ENCODE data around the gene SLC27A6. TPM values are rescaled to one million over a fixed set of nuclear protein-coding genes. Genes with fewer than 3 reads are reported as not detected.
"Not testable (repeated sequence)": the region's sequence is repeated elsewhere in the genome, so short reads cannot be mapped to it uniquely, and the experiment has no call there.

The SLC27A6 gene
- total RNA-seq, 4 donors from 2014 or later: 0.67 to 80.1 (median 33.4) TPM

GRCh38 chr5:129027260-129027659 lies 62.0 kb downstream of the SLC27A6 start:
- Histone ChIP-seq H3K9me3 (no peaks in the 10 kb centered on the region), H3K27me3 (no peaks in the 10 kb centered on the region), H3K4me3 (no peak overlapping the region), H3K36me3 (no peaks in the 10 kb centered on the region), H3K4me1 (peaks cover 0 to 13% (median 0%) of the 10 kb centered on the region in 3 donors), H3K27ac (no peak overlapping the region)
- WGBS, 2 donors (ENCODE audit: low coverage in 1 of 2): 71 to 100% methylated on average over 1 of the region's 1 CpG
- TF ChIP-seq POLR2A (IDR thresholded peaks at IDR 0.05): no peak
- no peak for ATAC-seq

GRCh38 chr5:129031886-129032683 lies 66.8 kb downstream of the SLC27A6 start:
- Histone ChIP-seq H3K27me3 (no peaks in the 10 kb centered on the region), H3K9me3 (no peaks in the 10 kb centered on the region), H3K4me3 (no peak overlapping the region), H3K4me1 (peaks cover 0 to 13% (median 0%) of the 10 kb centered on the region in 3 donors), H3K36me3 (no peaks in the 10 kb centered on the region), H3K27ac (no peak overlapping the region)
- TF ChIP-seq CTCF (IDR thresholded peaks at IDR 0.05): no peak
- TF ChIP-seq EP300 (IDR thresholded peaks at IDR 0.05): no peak
- no peak for TF ChIP-seq POLR2AphosphoS5 (IDR thresholded peaks at IDR 0.05)
- no peak for TF ChIP-seq POLR2A (IDR thresholded peaks at IDR 0.05)
- ATAC-seq: no peak

- 81 to 100% methylated on average over 1 to 3 of the region's 3 CpGs for WGBS, 2 donors (ENCODE audit: low coverage in 1 of 2)
- ATAC-seq: not testable (repeated sequence)
Measured at GRCh38 chr5:129036257-129036656, 71.0 kb downstream of the SLC27A6 start.

GRCh38 chr5:129041196-129041881 lies 76.1 kb downstream of the SLC27A6 start:
- WGBS, 2 donors (ENCODE audit: low coverage in 1 of 2): 58 to 72% methylated on average over 4 of the region's 4 CpGs
- H3K4me1 ChIP-seq: no peaks in the 10 kb centered on the region

More at GRCh38 chr5:129036257-129036656, 71.0 kb downstream of the SLC27A6 start:
- not testable (repeated sequence) for H3K27me3 ChIP-seq, H3K4me3 ChIP-seq, H3K4me1 ChIP-seq, H3K27ac ChIP-seq, H3K36me3 ChIP-seq, H3K9me3 ChIP-seq

GRCh38 chr5:129042306-129042705 lies 77.0 kb downstream of the SLC27A6 start:
- no peaks in the 10 kb centered on the region for H3K4me1 ChIP-seq
- no peak for TF ChIP-seq CTCF (IDR thresholded peaks at IDR 0.05)
- no peak for TF ChIP-seq POLR2A (IDR thresholded peaks at IDR 0.05)
- TF ChIP-seq EP300 (IDR thresholded peaks at IDR 0.05): no peak
- no peak for TF ChIP-seq POLR2AphosphoS5 (IDR thresholded peaks at IDR 0.05)
- H3K27ac ChIP-seq: no peak overlapping the region
- no peaks in the 10 kb centered on the region for H3K27me3 ChIP-seq
- WGBS, 2 donors (ENCODE audit: low coverage in 1 of 2): 85 to 89% methylated on average over 2 to 3 of the region's 4 CpGs
- no peak overlapping the region for H3K4me3 ChIP-seq
- no peaks in the 10 kb centered on the region for H3K36me3 ChIP-seq
- no peak for ATAC-seq
- peaks cover 0 to 18% (median 0%) of the 10 kb centered on the region in 3 donors for H3K9me3 ChIP-seq

More at GRCh38 chr5:129041196-129041881, 76.1 kb downstream of the SLC27A6 start:
- no peaks in the 10 kb centered on the region for H3K27me3 ChIP-seq
- H3K4me3 ChIP-seq: no peak overlapping the region
- ATAC-seq: no peak
- no peak overlapping the region for H3K27ac ChIP-seq
- H3K9me3 ChIP-seq: peaks cover 0 to 18% (median 0%) of the 10 kb centered on the region in 3 donors
- TF ChIP-seq POLR2AphosphoS5 (IDR thresholded peaks at IDR 0.05): no peak
- no peak for TF ChIP-seq EP300 (IDR thresholded peaks at IDR 0.05)
- TF ChIP-seq POLR2A (IDR thresholded peaks at IDR 0.05): no peak
- no peaks in the 10 kb centered on the region for H3K36me3 ChIP-seq

GRCh38 chr5:129043894-129044293 lies 78.6 kb downstream of the SLC27A6 start:
- 40% methylated on average over 1 of the region's 1 CpG; no CpG with 5 or more reads in 1 of the 2 donors for WGBS, 2 donors (ENCODE audit: low coverage in 1 of 2)
- no peak overlapping the region for H3K4me3 ChIP-seq
- no peak overlapping the region for H3K27ac ChIP-seq
- H3K36me3 ChIP-seq: no peaks in the 10 kb centered on the region
- peaks cover 0 to 8% (median 0%) of the 10 kb centered on the region in 3 donors for H3K4me1 ChIP-seq
- TF ChIP-seq POLR2A (IDR thresholded peaks at IDR 0.05): no peak
- TF ChIP-seq EP300 (IDR thresholded peaks at IDR 0.05): no peak
- TF ChIP-seq CTCF (IDR thresholded peaks at IDR 0.05): no peak
- TF ChIP-seq POLR2AphosphoS5 (IDR thresholded peaks at IDR 0.05): no peak
- no peak for ATAC-seq
- peaks cover 0 to 18% (median 0%) of the 10 kb centered on the region in 3 donors for H3K9me3 ChIP-seq
- H3K27me3 ChIP-seq: no peaks in the 10 kb centered on the region

Measured in gastroesophageal sphincter (tissue), 4 donors.